ENCODE data around the gene CXCL11.
"Not testable (repeated sequence)": the region's sequence is repeated elsewhere in the genome, so short reads cannot be mapped to it uniquely, and the experiment has no call there.

The CXCL11 gene

DNA sequence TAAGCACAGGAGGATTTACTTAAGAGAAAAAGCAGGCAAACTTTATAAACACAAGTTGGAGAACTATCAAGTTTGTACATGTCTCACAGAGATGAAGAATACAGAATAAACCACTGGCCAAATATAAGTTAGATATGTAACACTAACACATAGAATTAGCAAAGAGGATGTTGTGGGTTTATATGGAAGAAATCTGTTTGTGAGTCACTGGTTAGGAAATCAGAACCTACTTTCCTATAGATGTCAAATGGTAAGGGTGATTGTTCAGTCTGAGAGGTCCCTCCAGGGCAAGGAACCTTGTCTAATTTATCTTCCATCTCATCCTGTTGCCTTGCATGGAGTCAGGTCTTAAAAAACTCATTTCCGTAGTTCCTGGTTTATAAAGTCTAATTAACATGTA lies 23.9 kb upstream of the CXCL11 start:
- DNase-seq (ENCODE audit: low read depth), result no peak

DNA sequence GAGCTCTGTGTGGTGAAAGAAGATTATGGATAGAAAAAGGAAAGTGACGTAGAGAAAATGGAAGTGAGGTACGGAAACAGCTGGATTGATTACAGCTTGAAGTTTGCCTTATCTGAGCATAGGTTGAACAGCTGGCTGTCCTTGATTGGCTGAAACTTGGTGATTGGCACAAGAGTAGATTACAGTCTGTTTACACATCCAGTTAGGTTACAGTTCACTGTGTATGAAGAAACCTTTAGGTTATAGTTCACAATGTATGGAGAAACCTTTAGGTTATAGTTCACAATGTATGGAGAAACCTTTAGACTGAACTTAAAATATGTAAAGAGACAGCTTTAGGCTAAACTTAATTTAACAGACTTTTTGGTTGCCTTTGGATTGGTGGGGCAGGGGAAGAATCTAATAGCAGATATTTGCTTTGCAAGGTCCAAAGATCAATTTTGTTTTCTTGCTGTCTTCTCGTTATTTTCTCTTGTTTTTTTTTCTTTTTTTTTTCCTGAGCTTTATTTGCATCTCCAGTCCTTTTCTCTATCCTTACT lies 23.1 kb upstream of the CXCL11 start:
- no peak overlapping the region for H3K4me3 ChIP-seq (ENCODE audit: low read depth, low read length)
- in situ Hi-C loops (cut with HindIII; ENCODE audit: low sequenced_read_pairs), result no loop called here
- TF ChIP-seq, protein P1, sequence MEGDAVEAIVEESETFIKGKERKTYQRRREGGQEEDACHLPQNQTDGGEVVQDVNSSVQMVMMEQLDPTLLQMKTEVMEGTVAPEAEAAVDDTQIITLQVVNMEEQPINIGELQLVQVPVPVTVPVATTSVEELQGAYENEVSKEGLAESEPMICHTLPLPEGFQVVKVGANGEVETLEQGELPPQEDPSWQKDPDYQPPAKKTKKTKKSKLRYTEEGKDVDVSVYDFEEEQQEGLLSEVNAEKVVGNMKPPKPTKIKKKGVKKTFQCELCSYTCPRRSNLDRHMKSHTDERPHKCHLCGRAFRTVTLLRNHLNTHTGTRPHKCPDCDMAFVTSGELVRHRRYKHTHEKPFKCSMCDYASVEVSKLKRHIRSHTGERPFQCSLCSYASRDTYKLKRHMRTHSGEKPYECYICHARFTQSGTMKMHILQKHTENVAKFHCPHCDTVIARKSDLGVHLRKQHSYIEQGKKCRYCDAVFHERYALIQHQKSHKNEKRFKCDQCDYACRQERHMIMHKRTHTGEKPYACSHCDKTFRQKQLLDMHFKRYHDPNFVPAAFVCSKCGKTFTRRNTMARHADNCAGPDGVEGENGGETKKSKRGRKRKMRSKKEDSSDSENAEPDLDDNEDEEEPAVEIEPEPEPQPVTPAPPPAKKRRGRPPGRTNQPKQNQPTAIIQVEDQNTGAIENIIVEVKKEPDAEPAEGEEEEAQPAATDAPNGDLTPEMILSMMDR (IDR thresholded peaks at IDR 0.05; ENCODE audit: low read depth, low read length, missing control alignments), result no peak
- DNase-seq (ENCODE audit: low read depth), result no peak

More for the DNA sequence above, 23.9 kb upstream of the CXCL11 start:
- TF ChIP-seq, protein P1 (IDR thresholded peaks at IDR 0.05; ENCODE audit: low read depth, low read length, missing control alignments), result no peak
- in situ Hi-C loops (cut with HindIII; ENCODE audit: low sequenced_read_pairs), result no loop called here
- H3K4me3 ChIP-seq (ENCODE audit: low read depth, low read length), result no peak overlapping the region

DNA sequence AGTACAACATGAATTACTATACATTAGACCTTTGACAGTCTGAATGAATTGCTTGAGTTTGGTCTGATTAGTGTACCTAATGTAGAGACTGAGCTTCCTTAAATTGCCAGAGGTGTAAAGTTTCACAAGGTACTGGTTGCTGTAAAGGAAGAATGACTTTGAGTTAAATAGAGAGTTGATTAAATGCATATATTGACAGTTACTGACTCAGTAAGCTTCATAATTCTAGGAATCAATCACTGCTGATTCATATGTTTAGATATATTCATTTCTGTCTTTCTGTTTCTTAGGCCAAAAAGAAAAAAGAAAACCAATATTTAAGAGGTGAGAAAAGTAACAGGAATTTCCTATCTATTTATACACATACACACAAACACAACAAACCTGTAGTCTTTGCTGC lies 22.4 kb upstream of the CXCL11 start:
- DNase-seq (ENCODE audit: low read depth), result no peak
- TF ChIP-seq, protein P1 (IDR thresholded peaks at IDR 0.05; ENCODE audit: low read depth, low read length, missing control alignments), result no peak
- in situ Hi-C loops (cut with HindIII; ENCODE audit: low sequenced_read_pairs), result no loop called here
- H3K4me3 ChIP-seq (ENCODE audit: low read depth, low read length), result no peak overlapping the region

DNA sequence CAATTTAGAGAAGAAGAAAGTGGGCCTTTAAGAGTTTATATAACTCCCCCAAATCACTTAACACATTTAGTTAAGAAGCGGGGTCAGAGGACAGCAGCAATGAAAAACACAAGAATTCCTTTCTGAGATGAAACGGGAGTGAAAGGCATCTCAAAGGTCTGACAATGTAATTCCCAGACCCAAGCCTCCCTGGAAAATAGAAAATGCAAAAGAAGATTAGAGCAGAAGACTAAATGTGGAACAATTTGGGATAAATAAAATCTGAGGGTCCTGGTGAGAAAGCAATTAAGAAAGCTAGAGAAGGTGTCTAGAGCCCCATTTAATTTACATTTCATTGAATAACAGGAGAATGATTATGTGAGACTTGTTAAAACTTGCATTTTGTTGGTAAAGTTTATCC lies 19.6 kb upstream of the CXCL11 start:
- DNase-seq (ENCODE audit: low read depth), result no peak
- in situ Hi-C loops (cut with HindIII; ENCODE audit: low sequenced_read_pairs), result no loop called here
- no peak overlapping the region for H3K4me3 ChIP-seq (ENCODE audit: low read depth, low read length)
- TF ChIP-seq, protein P1 (IDR thresholded peaks at IDR 0.05; ENCODE audit: low read depth, low read length, missing control alignments), result no peak

DNA sequence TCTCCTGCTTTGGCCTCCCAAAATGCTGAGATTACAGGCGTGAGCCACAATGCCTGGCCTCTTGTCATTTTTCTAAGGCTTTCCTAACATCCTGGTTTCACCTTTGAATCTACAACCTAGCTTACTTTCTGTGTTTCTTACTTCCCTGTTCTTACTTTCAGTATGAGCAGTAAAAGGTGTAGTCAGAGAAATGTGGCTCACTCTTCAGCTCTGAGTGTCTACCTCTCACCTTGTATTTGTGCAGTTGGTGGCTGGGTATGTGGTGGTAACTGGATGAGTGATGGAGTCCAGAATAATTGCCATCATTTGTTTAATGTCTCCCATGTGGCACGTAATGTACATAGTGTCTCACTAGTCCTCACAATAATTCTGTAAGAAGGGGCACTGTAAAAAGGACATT lies 19.1 kb upstream of the CXCL11 start:
- TF ChIP-seq, protein P1 (IDR thresholded peaks at IDR 0.05; ENCODE audit: low read depth, low read length, missing control alignments), result no peak
- no peak overlapping the region for H3K4me3 ChIP-seq (ENCODE audit: low read depth, low read length)
- in situ Hi-C loops (cut with HindIII; ENCODE audit: low sequenced_read_pairs), result no loop called here
- DNase-seq (ENCODE audit: low read depth), result no peak

DNA sequence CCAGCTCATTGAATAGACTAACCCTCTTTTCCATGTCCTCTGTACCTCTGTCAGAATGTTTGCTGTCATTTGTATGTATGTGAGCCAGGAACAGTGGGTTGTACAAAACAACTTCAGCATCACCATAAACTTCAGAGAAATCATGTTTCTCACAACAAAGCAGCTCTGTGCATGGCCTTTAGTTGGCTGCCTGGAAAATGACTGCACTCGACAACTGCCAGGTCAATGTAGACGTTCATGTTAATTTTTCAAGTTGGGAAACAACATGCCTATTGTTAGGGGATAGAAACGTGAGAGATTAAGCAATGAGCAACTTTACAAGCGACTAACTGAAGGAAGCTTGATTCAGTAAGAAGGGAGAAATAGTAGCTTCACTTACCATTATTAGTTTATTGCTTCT lies 17.9 kb upstream of the CXCL11 start:
- no peak for DNase-seq (ENCODE audit: low read depth)
- TF ChIP-seq, protein P1 (IDR thresholded peaks at IDR 0.05; ENCODE audit: low read depth, low read length, missing control alignments), result no peak
- in situ Hi-C loops (cut with HindIII; ENCODE audit: low sequenced_read_pairs), result no loop called here
- H3K4me3 ChIP-seq (ENCODE audit: low read depth, low read length), result no peak overlapping the region

DNA sequence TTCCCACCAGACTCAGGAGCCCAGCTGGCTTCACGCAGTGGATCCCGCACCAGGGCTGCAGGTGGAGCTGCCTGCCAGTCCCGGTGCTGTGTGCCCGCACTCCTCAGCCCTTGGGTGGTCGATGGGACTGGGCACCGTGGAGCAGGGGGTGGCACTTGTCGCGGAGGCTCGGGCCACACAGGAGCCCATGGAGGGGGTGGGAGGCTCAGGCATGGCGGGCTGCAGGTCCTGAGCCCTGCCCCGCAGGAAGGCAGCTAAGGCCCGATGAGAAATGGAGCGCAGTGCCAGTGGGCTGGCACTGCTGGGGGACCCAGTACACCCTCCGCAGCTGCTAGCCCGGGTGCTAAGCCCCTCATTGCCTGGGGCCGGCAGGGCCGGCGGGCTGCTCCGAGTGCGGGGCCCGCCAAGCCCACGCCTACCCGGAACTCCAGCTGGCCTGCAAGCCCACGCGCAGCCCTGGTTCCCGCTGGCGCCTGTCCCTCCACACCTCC lies 14.7 kb upstream of the CXCL11 start:
- in situ Hi-C loops (cut with HindIII; ENCODE audit: low sequenced_read_pairs); H3K4me3 ChIP-seq (ENCODE audit: low read depth, low read length); DNase-seq (ENCODE audit: low read depth): not testable (repeated sequence)

DNA sequence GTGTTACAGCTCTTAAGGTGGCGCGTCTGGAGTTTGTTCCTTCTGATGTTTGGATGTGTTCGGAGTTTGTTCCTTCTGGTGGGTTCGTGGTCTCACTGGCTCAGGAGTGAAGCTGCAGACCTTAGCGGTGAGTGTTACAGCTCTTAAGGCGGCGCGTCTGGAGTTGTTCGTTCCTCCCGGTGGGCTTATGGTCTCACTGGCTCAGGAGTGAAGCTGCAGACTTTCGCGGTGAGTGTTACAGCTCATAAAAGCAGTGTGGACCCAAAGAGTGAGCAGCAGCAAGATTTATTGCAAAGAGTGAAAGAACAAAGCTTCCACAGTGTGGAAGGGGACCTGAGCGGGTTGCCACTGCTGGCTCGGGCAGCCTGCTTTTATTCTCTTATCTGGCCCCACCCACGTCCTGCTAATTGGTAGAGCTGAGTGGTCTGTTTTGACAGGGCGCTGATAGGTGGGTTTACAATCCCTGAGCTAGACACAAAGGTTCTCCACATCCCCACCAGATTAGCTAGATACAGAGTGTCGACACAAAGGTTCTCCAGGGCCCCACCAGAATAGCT lies 14.1 kb upstream of the CXCL11 start:
- in situ Hi-C loops (cut with HindIII; ENCODE audit: low sequenced_read_pairs); DNase-seq (ENCODE audit: low read depth); H3K4me3 ChIP-seq (ENCODE audit: low read depth, low read length): not testable (repeated sequence)

DNA sequence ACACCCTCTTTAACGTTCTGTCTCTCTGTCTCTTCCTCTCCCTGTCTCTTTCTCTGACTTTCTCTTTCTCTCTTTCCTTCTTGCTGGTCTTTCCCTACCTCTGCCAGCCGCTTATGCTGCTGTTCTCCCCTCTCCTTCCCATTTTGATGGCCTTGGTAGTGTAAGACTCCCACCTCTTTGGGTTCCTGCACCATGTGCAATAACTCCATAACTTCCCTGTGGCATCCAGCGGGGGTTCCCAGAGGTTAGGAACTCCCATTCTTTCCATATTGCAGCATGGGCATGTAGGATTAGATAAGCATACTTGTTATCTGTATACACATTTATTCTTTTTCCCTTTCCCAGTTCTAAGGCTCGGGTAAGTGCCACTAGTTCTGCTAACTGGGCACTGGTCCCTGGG lies 8.8 kb upstream of the CXCL11 start:
- in situ Hi-C loops (cut with HindIII; ENCODE audit: low sequenced_read_pairs), result not testable (repeated sequence)

DNA sequence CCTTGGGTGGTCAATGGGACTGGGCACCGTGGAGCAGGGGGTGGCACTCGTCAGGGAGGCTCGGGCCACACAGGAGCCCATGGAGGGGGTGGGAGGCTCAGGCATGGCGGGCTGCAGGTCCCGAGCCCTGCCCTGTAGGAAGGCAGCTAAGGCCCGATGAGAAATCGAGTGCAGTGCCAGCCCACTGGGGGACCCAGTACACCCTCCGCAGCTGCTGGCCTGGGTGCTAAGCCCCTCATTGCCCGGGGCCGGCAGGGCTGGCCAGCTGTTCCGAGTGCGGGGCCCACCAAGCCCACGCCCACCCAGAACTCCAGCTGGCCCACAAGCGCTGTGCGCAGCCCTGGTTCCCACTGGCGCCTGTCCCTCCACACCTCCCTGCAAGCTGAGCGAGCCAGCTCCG lies 7.4 kb upstream of the CXCL11 start:
- DNase-seq (ENCODE audit: low read depth); in situ Hi-C loops (cut with HindIII; ENCODE audit: low sequenced_read_pairs); H3K4me3 ChIP-seq (ENCODE audit: low read depth, low read length): not testable (repeated sequence)

More for the DNA sequence above, 8.8 kb upstream of the CXCL11 start:
- H3K4me3 ChIP-seq (ENCODE audit: low read depth, low read length); DNase-seq (ENCODE audit: low read depth): not testable (repeated sequence)
